Stimulated activated CD4-positive, alpha-beta T cell treated with anti-CD3 and anti-CD28 coated beads, TNF-alpha, amount 100 ng/mL, for 1 hour (primary cell): ENCODE results near the gene UBAP1.
A peak's percentile ranks its signal among the peaks of the same experiment; 100 is the strongest.
"Not testable (repeated sequence)": the region's sequence is repeated elsewhere in the genome, so short reads cannot be mapped to it uniquely, and the experiment has no call there.

Experiments
- DNase-seq, 3 donors: peaks; one replicate each; pipeline ENCODE4 v3.0.0-alpha.2; 2020; ENCODE audit warnings: low read depth in 3 of 3, low spot score in 1 of 3

Gene UBAP1

DNA sequence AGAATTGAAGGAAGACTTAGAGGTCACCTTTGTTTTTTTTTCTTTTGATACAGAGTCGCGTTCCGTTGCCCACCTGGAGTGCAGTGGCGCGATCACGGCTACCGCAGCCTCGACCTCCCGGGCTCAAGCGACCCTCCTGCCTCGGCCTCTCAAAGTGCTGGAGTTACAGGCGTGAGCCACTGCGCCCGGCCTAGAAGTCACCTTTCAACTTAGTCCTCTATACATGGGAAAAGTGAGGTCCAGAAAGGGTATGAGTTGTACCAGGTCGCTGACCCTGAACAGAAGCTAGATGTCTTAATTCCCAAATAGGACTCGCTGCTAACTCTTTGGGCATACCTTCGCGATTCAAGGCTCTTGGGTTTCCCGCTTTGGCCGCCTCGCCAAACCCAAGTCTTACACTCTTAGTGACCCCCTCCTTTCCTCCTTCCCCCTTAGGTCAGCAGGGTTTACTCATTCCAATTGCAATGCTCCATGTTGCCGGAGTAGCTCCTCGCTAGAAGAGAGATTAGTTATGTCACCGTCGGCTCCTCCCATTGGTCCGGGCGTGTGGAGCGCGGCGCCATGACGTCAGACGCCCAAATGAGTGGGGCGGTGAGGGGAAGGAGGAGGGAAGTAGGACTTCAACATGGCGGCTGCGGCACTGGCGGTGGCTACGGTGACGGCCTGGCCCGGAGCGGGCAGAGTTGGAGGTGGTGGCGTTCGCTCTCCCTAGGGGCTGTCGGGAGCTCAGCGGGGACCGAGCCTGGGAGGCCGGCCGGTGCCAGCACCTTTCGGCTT, at the start of gene UBAP1:
Gene UBAP1, plus strand, starts transcription at position 608 of the 777 bp plus-strand sequence. CDS start 41,872 bp downstream, outside the sequence.
- peak; percentile 77 to 87 (median 84) for DNase-seq

DNA sequence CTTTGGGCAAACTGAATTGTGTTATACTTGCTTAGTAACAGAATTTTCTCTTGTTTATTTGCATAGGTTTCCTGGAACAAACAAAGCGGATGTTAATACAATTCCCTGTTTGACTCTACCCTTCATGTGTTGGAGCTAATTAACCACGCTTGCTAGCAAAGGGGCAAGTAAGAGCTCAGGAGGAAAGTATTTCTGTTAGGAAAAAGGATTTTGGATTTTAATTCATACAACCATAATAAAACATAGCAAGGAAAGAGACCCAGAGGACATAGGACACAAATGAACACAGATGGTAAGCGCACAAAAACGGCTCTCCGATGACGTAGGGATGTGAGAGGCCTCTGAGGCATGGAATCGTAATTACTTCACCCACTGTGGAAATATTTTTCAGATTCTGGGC, 47.3 kb upstream of the UBAP1 start:
- DNase-seq: no peak

GRCh38 chr9:34133436-34133949, 45.4 kb upstream of the UBAP1 start:
- no peak for DNase-seq

- DNase-seq: no peak
Observed at GRCh38 chr9:34134521-34134920, 44.3 kb upstream of the UBAP1 start.

GRCh38 chr9:34138644-34139043, 40.2 kb upstream of the UBAP1 start:
- not testable (repeated sequence) for DNase-seq

- DNase-seq: no peak
Observed at GRCh38 chr9:34139477-34140146, 39.2 kb upstream of the UBAP1 start.

GRCh38 chr9:34140853-34141252, 38.0 kb upstream of the UBAP1 start:
- no peak for DNase-seq

DNA sequence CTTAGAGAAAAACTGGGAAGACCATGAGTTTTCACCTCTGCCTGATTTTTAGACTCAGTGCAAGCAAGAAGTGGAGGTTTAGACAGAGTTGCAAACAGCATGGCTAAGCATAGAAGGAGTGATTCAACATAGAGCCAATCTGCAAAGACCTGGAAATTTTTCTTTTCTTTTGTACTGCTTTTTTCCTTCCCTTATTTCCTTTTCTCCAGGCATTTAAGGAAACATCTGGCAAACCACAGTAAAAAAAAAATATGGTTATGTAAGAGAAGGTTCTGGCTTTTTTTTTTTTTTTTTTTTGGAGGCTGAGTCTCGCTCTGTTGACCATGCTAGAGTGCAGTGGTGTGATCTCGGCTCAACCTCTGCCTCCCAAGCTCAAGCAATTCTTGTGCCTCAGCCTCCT, 35.7 kb upstream of the UBAP1 start:
- no peak for DNase-seq

- no peak for DNase-seq
Observed at GRCh38 chr9:34145165-34145564, 33.7 kb upstream of the UBAP1 start.

GRCh38 chr9:34151398-34151797, 27.4 kb upstream of the UBAP1 start:
- DNase-seq: no peak

GRCh38 chr9:34154057-34154456, 24.8 kb upstream of the UBAP1 start:
- DNase-seq: no peak

- no peak for DNase-seq
Observed at GRCh38 chr9:34157318-34157717, 21.5 kb upstream of the UBAP1 start.

GRCh38 chr9:34157898-34158297, 20.9 kb upstream of the UBAP1 start:
- no peak for DNase-seq

DNA sequence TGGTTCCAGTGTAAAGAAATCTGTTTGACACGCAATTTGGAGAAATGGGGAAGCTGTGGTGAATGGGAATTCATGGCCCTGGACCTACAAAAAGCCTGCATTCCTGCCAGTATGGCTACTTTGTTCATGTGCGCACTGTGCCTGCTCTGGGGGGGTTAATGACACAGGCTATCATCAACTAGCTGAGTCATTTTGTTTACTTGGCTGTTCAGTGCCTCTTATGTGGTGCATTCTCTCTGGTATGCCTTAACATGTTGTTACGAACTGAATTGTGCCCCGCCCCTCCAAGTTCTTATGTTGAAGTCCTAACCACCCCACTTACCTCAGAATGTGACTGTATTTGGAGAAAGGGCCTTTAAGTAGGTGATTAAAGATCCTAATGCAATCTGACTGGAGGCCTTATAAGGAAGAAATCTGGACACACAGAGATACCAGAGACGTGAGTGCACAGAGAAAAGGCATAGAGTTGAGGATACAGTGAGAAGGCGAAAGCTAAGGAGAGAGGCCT, 20.4 kb upstream of the UBAP1 start:
- DNase-seq: no peak

GRCh38 chr9:34163434-34163833, 15.4 kb upstream of the UBAP1 start:
- no peak for DNase-seq

DNA sequence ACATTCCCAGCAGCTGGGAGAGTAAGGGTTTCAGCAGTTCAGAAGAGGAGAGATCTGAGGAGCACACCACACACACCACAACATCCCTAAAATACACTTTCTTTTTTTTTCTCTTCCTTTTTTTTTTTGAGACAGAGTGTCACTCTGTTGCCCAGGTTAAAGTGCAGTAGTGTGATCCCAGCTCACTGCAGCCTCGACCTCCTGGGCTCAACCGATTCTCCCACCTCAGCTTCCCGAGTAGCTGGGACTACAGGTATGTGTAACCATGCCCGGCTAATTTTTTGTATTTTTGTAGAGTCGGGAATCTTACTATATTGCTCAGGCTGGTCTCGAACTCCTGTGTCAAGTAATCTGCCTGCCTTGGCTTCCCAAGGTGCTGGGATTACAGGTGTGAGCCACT, 9.7 kb upstream of the UBAP1 start:
- no peak for DNase-seq

DNA sequence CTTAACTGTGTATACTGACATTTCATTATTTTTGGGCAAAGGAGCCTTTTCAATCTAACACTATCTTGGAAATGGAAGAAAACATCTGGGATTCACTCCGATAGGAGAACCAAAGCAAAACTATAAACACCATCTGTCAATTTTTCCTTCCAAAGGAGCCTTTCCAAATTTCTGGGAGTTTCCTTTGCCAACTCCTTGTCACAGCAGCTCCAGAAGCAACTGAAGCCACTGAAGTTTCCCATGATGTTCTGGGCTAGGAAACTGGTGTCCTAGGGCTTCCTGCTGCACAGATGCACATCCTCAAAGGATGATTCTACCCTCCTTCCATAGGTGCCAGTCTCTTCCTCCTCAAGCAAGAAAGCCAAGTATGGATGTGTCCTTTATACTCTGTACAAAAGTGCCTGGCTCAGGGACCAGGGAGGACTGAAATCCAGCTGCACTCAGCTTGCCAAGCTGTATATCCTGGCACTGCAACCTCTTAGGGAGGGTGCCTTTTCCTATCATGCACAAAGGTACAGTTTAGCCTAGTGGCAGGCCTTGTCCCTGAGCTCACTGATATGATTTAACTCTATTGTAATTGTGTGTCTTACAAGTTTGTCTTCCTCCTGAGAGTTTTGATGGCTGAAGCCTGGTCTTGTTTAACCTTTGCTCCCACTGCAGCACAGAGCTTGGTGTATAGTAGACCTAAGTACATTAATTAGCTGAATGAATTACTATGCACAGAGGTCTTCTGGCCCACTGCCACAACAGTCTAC, 8.4 kb upstream of the UBAP1 start:
- no peak for DNase-seq

GRCh38 chr9:34171753-34172535, 6.9 kb upstream of the UBAP1 start:
- no peak for DNase-seq

- no peak for DNase-seq
Observed at GRCh38 chr9:34176089-34176488, 2.8 kb upstream of the UBAP1 start.

DNA sequence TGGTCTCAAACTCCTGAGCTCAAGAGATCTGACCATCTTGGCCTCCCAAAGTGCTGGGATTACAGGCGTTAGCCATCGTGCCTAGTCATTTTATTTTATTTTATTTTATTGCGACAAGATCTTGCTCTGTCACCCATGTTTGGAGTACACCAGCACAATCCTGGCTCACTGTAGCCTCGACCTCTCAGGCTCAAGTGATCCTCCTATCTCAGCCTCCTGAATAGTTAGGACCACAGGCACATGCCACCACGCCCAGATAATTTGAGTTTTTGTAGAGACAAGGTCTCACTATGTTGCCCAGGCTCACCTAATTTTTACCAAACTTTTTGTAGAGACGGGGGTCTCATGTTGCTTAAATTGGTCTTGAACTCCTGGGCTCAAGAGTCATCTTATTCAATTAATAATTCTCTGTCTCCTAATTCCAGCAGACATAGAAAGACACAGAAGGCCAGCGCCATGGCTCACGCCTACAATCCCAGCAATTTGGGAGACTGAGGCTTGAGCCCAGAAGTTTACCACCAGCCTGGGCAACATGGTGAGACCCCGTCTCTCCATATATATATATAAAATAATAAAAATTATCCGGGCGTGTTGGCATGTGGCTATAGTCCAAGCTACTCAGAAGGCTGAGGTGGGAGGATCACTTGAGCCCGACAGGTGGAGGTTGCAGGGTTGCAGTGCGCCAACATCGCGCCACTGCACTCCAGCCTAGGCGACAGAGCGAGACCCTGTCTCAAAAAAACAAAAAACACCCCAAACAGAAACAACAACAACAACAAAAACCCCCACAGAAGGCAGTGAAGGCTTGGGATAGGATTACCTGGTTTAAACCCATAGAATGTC, 1.0 kb upstream of the UBAP1 start:
- no peak for DNase-seq
